GM23338 (cell line): ENCODE data around the gene FHIT. TPM values are rescaled to one million over a fixed set of nuclear protein-coding genes. Genes with fewer than 3 reads are reported as not detected.

Experiments
- ATAC-seq: fragments of 200-7000 bp; cut with Tn5 transposase; 3 replicates; pipeline ENCODE4 v1.9.1; 2020
- DNase-seq: peaks from one replicate; pipeline ENCODE4 v3.0.0-alpha.2; 2015; ENCODE audit warnings: low spot score
- H2AFZ ChIP-seq: fragments of 200-600 bp; sonication (generic); 2 replicates; pipeline ENCODE4 v1.8.0; 2016; ENCODE audit warnings: antibody characterized with exemption, mild to moderate bottlenecking, moderate library complexity
- H3F3A ChIP-seq: fragments of 200-600 bp; sonication (generic); replicated peaks from 2 replicates; pipeline ENCODE4 v1.8.0; 2017; ENCODE audit warnings: antibody characterized with exemption, mixed run types, low read depth
- H3K27ac ChIP-seq: fragments of 200-600 bp; sonication (generic); 2 replicates; pipeline ENCODE4 v1.6.1; 2016; ENCODE audit warnings: low read depth
- H3K27me3 ChIP-seq: fragments of 200-600 bp; sonication (generic); 2 replicates; pipeline ENCODE4 v1.8.0; 2016; ENCODE audit warnings: mild to moderate bottlenecking, mixed run types, moderate library complexity; ENCODE audit not compliant: insufficient read depth
- H3K36me3 ChIP-seq: fragments of 200-600 bp; sonication (generic); 2 replicates; pipeline ENCODE4 v1.8.0; 2016; ENCODE audit warnings: mild to moderate bottlenecking; ENCODE audit not compliant: insufficient read depth
- H3K4me1 ChIP-seq: fragments of 200-600 bp; sonication (generic); 2 replicates; pipeline ENCODE4 v1.8.0; 2016; ENCODE audit warnings: mild to moderate bottlenecking, moderate library complexity; ENCODE audit not compliant: insufficient read depth
- H3K4me2 ChIP-seq: fragments of 200-600 bp; sonication (generic); 2 replicates; pipeline ENCODE4 v1.7.1; 2017; ENCODE audit warnings: mixed run types
- H3K4me3 ChIP-seq: fragments of 200-600 bp; sonication (generic); 2 replicates; pipeline ENCODE4 v1.6.1; 2016; ENCODE audit warnings: mixed run types
- H3K79me2 ChIP-seq: fragments of 200-600 bp; sonication (generic); replicated peaks from 2 replicates; pipeline ENCODE4 v1.8.0; 2017; ENCODE audit warnings: mild to moderate bottlenecking; ENCODE audit not compliant: insufficient read depth
- H3K9me2 ChIP-seq: fragments of 200-600 bp; sonication (generic); 2 replicates; pipeline ENCODE4 v1.8.0; 2017; ENCODE audit not compliant: insufficient read depth
- H4K20me1 ChIP-seq: fragments of 200-600 bp; sonication (generic); replicated peaks from 2 replicates; pipeline ENCODE4 v1.8.0; 2017; ENCODE audit warnings: mild to moderate bottlenecking; ENCODE audit not compliant: insufficient read depth
- H3K27ac Mint-ChIP-seq: 2 replicates; pipeline ENCODE4 v1.8.0; 2020; ENCODE audit warnings: inconsistent platforms, mild to moderate bottlenecking, moderate library complexity, mixed read lengths
- H3K27me3 Mint-ChIP-seq: 3 replicates; pipeline ENCODE4 v1.8.0; 2022; ENCODE audit warnings: low read depth, mild to moderate bottlenecking, moderate library complexity, mixed read lengths, inconsistent platforms; ENCODE audit not compliant: insufficient read depth, poor library complexity
- H3K36me3 Mint-ChIP-seq: 3 replicates; pipeline ENCODE4 v1.8.0; 2021; ENCODE audit warnings: low read depth, mild to moderate bottlenecking, inconsistent platforms, moderate library complexity, mixed read lengths
- H3K4me1 Mint-ChIP-seq: 3 replicates; pipeline ENCODE4 v1.8.0; 2020; ENCODE audit warnings: mild to moderate bottlenecking, inconsistent platforms, mixed read lengths
- H3K4me3 Mint-ChIP-seq: 3 replicates; pipeline ENCODE4 v1.8.0; 2021; ENCODE audit warnings: moderate library complexity, mild to moderate bottlenecking, inconsistent platforms, mixed read lengths
- H3K9me3 Mint-ChIP-seq: 3 replicates; pipeline ENCODE4 v1.8.0; 2020; ENCODE audit warnings: moderate library complexity, mild to moderate bottlenecking, inconsistent platforms, mixed read lengths
- CREB1 ChIP-seq: fragments of 250-450 bp; sonication (Bioruptor Pico); IDR thresholded peaks from 2 replicates; pipeline ENCODE4 v1.5.0; 2020; ENCODE audit warnings: low read depth, mild to moderate bottlenecking, moderate library complexity
- CTCF ChIP-seq, 2 experiments: fragments of 200-600 bp in 1 of 2; sonication (generic) in 1 of 2; conservative IDR thresholded peaks; 2 replicates each; pipeline versions ENCODE4 v1.5.1 to v1.6.1; 2016 to 2017; ENCODE audit warnings: antibody characterized with exemption in 2 of 2, low read depth in 2 of 2, mild to moderate bottlenecking in 2 of 2, moderate library complexity in 1 of 2
- ETS1 ChIP-seq: IDR thresholded peaks from 2 replicates; pipeline ENCODE4 v1.6.1; 2016; ENCODE audit warnings: antibody characterized with exemption
- EZH2phosphoT487 ChIP-seq: fragments of 200-600 bp; sonication (generic); IDR thresholded peaks from one replicate; pipeline ENCODE4 v1.8.1; 2018; ENCODE audit warnings: antibody characterized with exemption; ENCODE audit not compliant: unreplicated experiment
- JUNB ChIP-seq: IDR thresholded peaks from one replicate; pipeline ENCODE4 v1.6.1; 2016; ENCODE audit warnings: antibody characterized with exemption; ENCODE audit not compliant: unreplicated experiment
- NANOG ChIP-seq: IDR thresholded peaks from 2 replicates; pipeline ENCODE4 v1.6.1; 2016; ENCODE audit warnings: antibody characterized with exemption, borderline replicate concordance
- POLR2AphosphoS5 ChIP-seq: IDR thresholded peaks from 2 replicates; pipeline ENCODE4 v1.6.1; 2016; ENCODE audit warnings: antibody characterized with exemption, low read depth
- STAT1 ChIP-seq: IDR thresholded peaks from one replicate; pipeline ENCODE4 v1.6.1; 2016; ENCODE audit warnings: antibody characterized with exemption; ENCODE audit not compliant: unreplicated experiment
- ZNF331 ChIP-seq: fragments of 250-450 bp; sonication (Bioruptor Pico); IDR thresholded peaks from 2 replicates; pipeline ENCODE4 v1.5.0; 2020; ENCODE audit warnings: low read depth, mild to moderate bottlenecking, moderate library complexity
- polyA plus RNA-seq: library from polyadenylated mRNA; unstranded; fragments of >200 nt; fragmentation: Nextera tagmentation; extraction: Ambion mirVana; gene quantifications from 2 replicates; pipeline ENCODE4 v1.2.1, GENCODE V29; 2016
- total RNA-seq: library from RNA; depleted of rRNA; stranded (reverse); fragments of >200 nt; shearing (Covaris generic); gene quantifications from 2 replicates; pipeline ENCODE4 v1.2.3, GENCODE V29; 2014
- TF ChIP-seq, protein P1 (sequence below): fragments of 250-450 bp; sonication (Bioruptor Pico); IDR thresholded peaks from 2 replicates; pipeline ENCODE4 v1.5.0; 2020; ENCODE audit warnings: mild to moderate bottlenecking, moderate library complexity

Gene FHIT
- total and polyA plus RNA-seq, 2 experiments from 2014 or later: 3.0 to 8.3 TPM

DNA sequence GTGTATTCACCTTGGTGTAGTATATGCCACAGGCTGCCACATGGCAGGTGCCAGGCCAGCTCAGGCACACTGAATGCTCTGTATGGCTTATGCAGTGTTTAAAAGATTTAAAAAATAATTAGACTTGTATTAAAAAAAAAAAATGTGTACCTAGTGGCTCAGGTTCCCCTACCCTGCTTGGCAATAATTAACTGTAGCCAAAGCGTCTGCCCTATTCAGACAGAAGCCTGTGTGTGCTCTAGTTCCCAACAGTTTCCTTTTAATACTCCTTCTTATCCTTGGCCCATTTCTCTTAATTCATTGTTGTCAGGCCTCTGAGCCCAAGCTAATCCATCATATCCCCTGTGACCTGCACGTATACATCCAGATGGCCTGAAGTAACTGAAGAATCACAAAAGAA lies 1449.2 kb downstream of the FHIT start (continued):
- TF ChIP-seq CTCF (conservative IDR thresholded peaks at IDR 0.05; ENCODE audit: low read depth in 2 of 2) (no peak), JUNB (no peak), NANOG (no peak), POLR2AphosphoS5 (no peak), ETS1 (no peak)
- TF ChIP-seq, protein P1, sequence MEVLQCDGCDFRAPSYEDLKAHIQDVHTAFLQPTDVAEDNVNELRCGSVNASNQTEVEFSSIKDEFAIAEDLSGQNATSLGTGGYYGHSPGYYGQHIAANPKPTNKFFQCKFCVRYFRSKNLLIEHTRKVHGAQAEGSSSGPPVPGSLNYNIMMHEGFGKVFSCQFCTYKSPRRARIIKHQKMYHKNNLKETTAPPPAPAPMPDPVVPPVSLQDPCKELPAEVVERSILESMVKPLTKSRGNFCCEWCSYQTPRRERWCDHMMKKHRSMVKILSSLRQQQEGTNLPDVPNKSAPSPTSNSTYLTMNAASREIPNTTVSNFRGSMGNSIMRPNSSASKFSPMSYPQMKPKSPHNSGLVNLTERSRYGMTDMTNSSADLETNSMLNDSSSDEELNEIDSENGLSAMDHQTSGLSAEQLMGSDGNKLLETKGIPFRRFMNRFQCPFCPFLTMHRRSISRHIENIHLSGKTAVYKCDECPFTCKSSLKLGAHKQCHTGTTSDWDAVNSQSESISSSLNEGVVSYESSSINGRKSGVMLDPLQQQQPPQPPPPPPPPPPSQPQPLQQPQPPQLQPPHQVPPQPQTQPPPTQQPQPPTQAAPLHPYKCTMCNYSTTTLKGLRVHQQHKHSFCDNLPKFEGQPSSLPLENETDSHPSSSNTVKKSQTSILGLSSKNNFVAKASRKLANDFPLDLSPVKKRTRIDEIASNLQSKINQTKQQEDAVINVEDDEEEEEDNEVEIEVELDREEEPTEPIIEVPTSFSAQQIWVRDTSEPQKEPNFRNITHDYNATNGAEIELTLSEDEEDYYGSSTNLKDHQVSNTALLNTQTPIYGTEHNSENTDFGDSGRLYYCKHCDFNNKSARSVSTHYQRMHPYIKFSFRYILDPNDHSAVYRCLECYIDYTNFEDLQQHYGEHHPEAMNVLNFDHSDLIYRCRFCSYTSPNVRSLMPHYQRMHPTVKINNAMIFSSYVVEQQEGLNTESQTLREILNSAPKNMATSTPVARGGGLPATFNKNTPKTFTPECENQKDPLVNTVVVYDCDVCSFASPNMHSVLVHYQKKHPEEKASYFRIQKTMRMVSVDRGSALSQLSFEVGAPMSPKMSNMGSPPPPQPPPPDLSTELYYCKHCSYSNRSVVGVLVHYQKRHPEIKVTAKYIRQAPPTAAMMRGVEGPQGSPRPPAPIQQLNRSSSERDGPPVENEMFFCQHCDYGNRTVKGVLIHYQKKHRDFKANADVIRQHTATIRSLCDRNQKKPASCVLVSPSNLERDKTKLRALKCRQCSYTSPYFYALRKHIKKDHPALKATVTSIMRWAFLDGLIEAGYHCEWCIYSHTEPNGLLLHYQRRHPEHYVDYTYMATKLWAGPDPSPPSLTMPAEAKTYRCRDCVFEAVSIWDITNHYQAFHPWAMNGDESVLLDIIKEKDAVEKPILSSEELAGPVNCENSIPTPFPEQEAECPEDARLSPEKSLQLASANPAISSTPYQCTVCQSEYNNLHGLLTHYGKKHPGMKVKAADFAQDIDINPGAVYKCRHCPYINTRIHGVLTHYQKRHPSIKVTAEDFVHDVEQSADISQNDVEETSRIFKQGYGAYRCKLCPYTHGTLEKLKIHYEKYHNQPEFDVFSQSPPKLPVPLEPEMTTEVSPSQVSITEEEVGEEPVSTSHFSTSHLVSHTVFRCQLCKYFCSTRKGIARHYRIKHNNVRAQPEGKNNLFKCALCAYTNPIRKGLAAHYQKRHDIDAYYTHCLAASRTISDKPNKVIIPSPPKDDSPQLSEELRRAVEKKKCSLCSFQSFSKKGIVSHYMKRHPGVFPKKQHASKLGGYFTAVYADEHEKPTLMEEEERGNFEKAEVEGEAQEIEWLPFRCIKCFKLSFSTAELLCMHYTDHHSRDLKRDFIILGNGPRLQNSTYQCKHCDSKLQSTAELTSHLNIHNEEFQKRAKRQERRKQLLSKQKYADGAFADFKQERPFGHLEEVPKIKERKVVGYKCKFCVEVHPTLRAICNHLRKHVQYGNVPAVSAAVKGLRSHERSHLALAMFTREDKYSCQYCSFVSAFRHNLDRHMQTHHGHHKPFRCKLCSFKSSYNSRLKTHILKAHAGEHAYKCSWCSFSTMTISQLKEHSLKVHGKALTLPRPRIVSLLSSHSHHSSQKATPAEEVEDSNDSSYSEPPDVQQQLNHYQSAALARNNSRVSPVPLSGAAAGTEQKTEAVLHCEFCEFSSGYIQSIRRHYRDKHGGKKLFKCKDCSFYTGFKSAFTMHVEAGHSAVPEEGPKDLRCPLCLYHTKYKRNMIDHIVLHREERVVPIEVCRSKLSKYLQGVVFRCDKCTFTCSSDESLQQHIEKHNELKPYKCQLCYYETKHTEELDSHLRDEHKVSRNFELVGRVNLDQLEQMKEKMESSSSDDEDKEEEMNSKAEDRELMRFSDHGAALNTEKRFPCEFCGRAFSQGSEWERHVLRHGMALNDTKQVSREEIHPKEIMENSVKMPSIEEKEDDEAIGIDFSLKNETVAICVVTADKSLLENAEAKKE (CRISPR knock-in tag): no peak

DNA sequence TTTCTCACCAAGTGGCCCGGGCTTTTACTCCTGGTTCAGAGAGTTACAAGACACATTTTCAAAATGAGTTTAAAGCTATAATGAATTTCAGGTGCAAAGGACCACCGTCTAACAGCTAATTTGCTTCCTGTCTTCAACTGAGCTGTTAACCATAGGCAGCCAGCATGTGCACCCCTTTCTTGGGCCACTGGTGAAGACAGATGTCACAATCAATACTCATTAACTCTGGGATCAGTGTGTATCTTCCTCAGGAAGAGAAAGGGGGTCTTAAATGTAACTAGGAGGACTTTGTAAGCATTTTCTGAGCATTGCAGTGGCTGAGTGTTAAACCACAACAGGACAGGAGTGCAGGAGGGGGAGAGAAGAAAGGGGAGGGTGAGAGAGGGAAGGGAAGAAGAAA lies 1450.8 kb downstream of the FHIT start:
- H3K4me2 ChIP-seq: no peak overlapping the region
- Mint-ChIP-seq H3K4me1 (peaks cover 16% of the 10 kb centered on the region), H3K4me3 (no peak overlapping the region), H3K36me3 (no peaks in the 10 kb centered on the region), H3K27me3 (peaks cover 2% of the 10 kb centered on the region), H3K9me3 (no peaks in the 10 kb centered on the region), H3K27ac (no peak overlapping the region)
- H3K4me1 ChIP-seq: peaks cover 12% of the 10 kb centered on the region
- no peak overlapping the region for H2AFZ ChIP-seq
- no peaks in the 10 kb centered on the region for H3F3A ChIP-seq
- H3K9me2 ChIP-seq: no peaks in the 10 kb centered on the region
- H3K79me2 ChIP-seq: no peaks in the 10 kb centered on the region
- H3K36me3 ChIP-seq: no peaks in the 10 kb centered on the region
- H3K4me3 ChIP-seq: no peak overlapping the region
- no peaks in the 10 kb centered on the region for H4K20me1 ChIP-seq
- no peak overlapping the region for H3K27ac ChIP-seq
- DNase-seq (no peak), ATAC-seq (no peak)
- H3K27me3 ChIP-seq: no peaks in the 10 kb centered on the region
- no peak for TF ChIP-seq CREB1 (CRISPR knock-in tag)
- TF ChIP-seq EZH2phosphoT487: no peak
- no peak for TF ChIP-seq ETS1
- TF ChIP-seq JUNB: no peak
- no peak for TF ChIP-seq ZNF331 (CRISPR knock-in tag)
- no peak for TF ChIP-seq STAT1
